ENCODE results near the gene NUBPL.

DNA sequence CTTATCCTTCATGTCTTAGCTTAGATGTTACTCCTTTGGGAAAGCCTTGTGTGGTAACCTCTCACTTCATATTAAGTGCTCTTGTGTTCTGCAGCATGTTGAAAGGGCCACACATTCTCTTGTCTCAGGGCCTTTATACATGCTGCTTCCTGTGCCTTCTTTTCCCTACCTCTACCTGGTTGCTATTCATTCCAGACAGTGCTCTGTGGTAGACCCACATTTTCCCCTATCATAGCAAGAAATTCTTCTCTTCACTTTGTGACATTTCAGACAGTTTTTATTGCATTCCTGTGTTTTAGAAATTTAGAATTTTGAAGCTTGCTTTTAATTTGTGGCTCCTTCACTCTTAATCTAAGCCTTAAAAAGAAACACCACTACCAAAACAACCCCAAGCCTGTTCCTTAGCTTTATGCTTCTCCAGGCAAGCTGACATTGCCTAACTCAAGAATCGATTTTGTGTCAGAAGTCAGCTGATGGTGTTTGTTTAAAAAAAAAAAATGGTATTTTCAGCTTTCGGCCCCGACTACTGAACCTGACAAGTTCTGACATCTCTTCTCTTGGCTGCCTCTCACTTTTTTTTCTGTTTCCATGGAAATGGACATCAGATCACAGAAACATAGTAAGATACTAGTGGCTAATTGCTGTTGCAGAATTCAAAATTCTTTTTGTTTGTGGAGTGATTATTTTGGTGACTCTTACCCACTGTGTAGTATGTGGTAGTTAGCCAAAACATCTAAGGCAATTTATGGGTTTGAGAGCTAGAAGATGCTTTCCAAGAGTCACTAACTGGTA lies 156.3 kb downstream of the NUBPL start:
- TF ChIP-seq, protein P1, sequence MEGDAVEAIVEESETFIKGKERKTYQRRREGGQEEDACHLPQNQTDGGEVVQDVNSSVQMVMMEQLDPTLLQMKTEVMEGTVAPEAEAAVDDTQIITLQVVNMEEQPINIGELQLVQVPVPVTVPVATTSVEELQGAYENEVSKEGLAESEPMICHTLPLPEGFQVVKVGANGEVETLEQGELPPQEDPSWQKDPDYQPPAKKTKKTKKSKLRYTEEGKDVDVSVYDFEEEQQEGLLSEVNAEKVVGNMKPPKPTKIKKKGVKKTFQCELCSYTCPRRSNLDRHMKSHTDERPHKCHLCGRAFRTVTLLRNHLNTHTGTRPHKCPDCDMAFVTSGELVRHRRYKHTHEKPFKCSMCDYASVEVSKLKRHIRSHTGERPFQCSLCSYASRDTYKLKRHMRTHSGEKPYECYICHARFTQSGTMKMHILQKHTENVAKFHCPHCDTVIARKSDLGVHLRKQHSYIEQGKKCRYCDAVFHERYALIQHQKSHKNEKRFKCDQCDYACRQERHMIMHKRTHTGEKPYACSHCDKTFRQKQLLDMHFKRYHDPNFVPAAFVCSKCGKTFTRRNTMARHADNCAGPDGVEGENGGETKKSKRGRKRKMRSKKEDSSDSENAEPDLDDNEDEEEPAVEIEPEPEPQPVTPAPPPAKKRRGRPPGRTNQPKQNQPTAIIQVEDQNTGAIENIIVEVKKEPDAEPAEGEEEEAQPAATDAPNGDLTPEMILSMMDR (IDR thresholded peaks at IDR 0.05) = no peak
- TF ChIP-seq POLR2AphosphoS5 (IDR thresholded peaks at IDR 0.05; ENCODE audit: low read depth, low read length) (no peak), SIN3A (IDR thresholded peaks at IDR 0.05; ENCODE audit: borderline replicate concordance, insufficient read depth, low read depth, low read length) (no peak)
- TF ChIP-seq, protein P2, sequence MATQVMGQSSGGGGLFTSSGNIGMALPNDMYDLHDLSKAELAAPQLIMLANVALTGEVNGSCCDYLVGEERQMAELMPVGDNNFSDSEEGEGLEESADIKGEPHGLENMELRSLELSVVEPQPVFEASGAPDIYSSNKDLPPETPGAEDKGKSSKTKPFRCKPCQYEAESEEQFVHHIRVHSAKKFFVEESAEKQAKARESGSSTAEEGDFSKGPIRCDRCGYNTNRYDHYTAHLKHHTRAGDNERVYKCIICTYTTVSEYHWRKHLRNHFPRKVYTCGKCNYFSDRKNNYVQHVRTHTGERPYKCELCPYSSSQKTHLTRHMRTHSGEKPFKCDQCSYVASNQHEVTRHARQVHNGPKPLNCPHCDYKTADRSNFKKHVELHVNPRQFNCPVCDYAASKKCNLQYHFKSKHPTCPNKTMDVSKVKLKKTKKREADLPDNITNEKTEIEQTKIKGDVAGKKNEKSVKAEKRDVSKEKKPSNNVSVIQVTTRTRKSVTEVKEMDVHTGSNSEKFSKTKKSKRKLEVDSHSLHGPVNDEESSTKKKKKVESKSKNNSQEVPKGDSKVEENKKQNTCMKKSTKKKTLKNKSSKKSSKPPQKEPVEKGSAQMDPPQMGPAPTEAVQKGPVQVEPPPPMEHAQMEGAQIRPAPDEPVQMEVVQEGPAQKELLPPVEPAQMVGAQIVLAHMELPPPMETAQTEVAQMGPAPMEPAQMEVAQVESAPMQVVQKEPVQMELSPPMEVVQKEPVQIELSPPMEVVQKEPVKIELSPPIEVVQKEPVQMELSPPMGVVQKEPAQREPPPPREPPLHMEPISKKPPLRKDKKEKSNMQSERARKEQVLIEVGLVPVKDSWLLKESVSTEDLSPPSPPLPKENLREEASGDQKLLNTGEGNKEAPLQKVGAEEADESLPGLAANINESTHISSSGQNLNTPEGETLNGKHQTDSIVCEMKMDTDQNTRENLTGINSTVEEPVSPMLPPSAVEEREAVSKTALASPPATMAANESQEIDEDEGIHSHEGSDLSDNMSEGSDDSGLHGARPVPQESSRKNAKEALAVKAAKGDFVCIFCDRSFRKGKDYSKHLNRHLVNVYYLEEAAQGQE (IDR thresholded peaks at IDR 0.05; ENCODE audit: insufficient read depth in 1 of 2, low read depth in 2 of 2, low read length in 1 of 2) = no peak
